ENCODE data around the gene GPR75. TPM values are rescaled to one million over a fixed set of nuclear protein-coding genes. Genes with fewer than 3 reads are reported as not detected.

The GPR75 gene
- total RNA-seq, 1 donor from 2014 or later, result 1.6 TPM

DNA sequence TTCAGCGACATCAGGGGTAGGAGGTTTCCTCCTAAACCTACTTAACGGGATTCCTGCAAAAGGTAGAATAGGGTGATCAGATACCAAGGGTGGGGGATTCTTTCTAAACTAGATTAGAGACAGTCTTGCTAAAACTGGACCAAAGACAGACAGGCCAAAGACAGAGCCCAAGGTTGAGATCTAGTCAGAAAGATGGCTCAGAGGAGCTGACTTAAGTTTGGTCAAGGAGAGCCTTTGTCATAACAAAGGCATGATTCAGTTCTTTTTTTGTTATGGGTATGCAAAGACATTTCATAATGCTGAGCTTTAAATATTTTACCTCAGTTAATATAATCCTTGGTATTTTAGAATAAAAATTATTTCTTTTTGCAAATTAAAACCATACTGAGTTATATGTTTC lies 17.8 kb upstream of the GPR75 start:
- Histone ChIP-seq H3K4me3 (ENCODE audit: low read depth, low read length) (no peak overlapping the region), H3K27me3 (ENCODE audit: control insufficient read depth, insufficient read depth, low read length) (no peaks in the 10 kb centered on the region), H3K36me3 (ENCODE audit: control insufficient read depth, insufficient read depth, low read length) (peaks cover 2% of the 10 kb centered on the region)
- DNase-seq (ENCODE audit: low read depth), result no peak
- TF ChIP-seq, protein P1, sequence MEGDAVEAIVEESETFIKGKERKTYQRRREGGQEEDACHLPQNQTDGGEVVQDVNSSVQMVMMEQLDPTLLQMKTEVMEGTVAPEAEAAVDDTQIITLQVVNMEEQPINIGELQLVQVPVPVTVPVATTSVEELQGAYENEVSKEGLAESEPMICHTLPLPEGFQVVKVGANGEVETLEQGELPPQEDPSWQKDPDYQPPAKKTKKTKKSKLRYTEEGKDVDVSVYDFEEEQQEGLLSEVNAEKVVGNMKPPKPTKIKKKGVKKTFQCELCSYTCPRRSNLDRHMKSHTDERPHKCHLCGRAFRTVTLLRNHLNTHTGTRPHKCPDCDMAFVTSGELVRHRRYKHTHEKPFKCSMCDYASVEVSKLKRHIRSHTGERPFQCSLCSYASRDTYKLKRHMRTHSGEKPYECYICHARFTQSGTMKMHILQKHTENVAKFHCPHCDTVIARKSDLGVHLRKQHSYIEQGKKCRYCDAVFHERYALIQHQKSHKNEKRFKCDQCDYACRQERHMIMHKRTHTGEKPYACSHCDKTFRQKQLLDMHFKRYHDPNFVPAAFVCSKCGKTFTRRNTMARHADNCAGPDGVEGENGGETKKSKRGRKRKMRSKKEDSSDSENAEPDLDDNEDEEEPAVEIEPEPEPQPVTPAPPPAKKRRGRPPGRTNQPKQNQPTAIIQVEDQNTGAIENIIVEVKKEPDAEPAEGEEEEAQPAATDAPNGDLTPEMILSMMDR (IDR thresholded peaks at IDR 0.05; ENCODE audit: insufficient read depth, low read length, poor library complexity, severe bottlenecking), result no peak

- Histone ChIP-seq H3K27me3 (ENCODE audit: control insufficient read depth, insufficient read depth, low read length) (no peaks in the 10 kb centered on the region), H3K36me3 (ENCODE audit: control insufficient read depth, insufficient read depth, low read length) (peaks cover 2% of the 10 kb centered on the region), H3K4me3 (ENCODE audit: low read depth, low read length) (no peak overlapping the region)
- no peak for DNase-seq (ENCODE audit: low read depth)
- TF ChIP-seq, protein P1 (IDR thresholded peaks at IDR 0.05; ENCODE audit: insufficient read depth, low read length, poor library complexity, severe bottlenecking), result no peak
Measured at GRCh38 chr2:53877112-53877511, 17.3 kb upstream of the GPR75 start.

GRCh38 chr2:53874401-53874950 lies 14.7 kb upstream of the GPR75 start:
- TF ChIP-seq, protein P1 (IDR thresholded peaks at IDR 0.05; ENCODE audit: insufficient read depth, low read length, poor library complexity, severe bottlenecking), result no peak
- H3K36me3 ChIP-seq (ENCODE audit: control insufficient read depth, insufficient read depth, low read length), result peaks cover 2% of the 10 kb centered on the region
- H3K4me3 ChIP-seq (ENCODE audit: low read depth, low read length), result no peak overlapping the region
- no peaks in the 10 kb centered on the region for H3K27me3 ChIP-seq (ENCODE audit: control insufficient read depth, insufficient read depth, low read length)
- no peak for DNase-seq (ENCODE audit: low read depth)

- H3K4me3 ChIP-seq (ENCODE audit: low read depth, low read length), result no peak overlapping the region
- TF ChIP-seq, protein P1 (IDR thresholded peaks at IDR 0.05; ENCODE audit: insufficient read depth, low read length, poor library complexity, severe bottlenecking), result no peak
- no peaks in the 10 kb centered on the region for H3K36me3 ChIP-seq (ENCODE audit: control insufficient read depth, insufficient read depth, low read length)
- no peaks in the 10 kb centered on the region for H3K27me3 ChIP-seq (ENCODE audit: control insufficient read depth, insufficient read depth, low read length)
- no peak for DNase-seq (ENCODE audit: low read depth)
Measured at GRCh38 chr2:53867773-53868172, 8.0 kb upstream of the GPR75 start.

DNA sequence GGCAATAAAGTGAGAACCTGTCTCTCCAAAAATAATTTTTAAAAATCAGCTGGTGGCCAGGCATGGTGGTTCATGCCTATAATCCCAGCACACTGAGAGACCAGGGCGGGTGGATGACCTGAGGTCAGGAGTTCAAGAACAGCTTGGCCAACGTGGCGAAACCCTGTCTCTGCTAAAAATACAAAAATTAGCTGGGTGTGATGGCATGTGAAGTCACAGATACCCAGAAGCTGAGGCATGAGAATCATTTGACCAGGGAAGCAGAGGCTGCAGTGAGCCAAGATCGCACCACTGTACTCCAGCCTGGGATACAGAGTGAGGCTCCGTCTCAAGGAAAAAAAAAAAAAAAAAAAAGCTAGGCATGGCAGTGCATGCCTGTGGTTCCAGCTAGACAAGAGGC lies 7.4 kb upstream of the GPR75 start:
- DNase-seq (ENCODE audit: low read depth), result no peak

More for the DNA sequence above, 7.4 kb upstream of the GPR75 start:
- TF ChIP-seq, protein P1 (IDR thresholded peaks at IDR 0.05; ENCODE audit: insufficient read depth, low read length, poor library complexity, severe bottlenecking), result no peak
- H3K27me3 ChIP-seq (ENCODE audit: control insufficient read depth, insufficient read depth, low read length), result no peaks in the 10 kb centered on the region
- no peak overlapping the region for H3K4me3 ChIP-seq (ENCODE audit: low read depth, low read length)
- H3K36me3 ChIP-seq (ENCODE audit: control insufficient read depth, insufficient read depth, low read length), result no peaks in the 10 kb centered on the region

Measured in kidney epithelial cell (primary cell).